Measurements from ENCODE around the gene UPB1.
A peak's percentile ranks its signal among the peaks of the same experiment; 100 is the strongest.

The UPB1 gene

DNA sequence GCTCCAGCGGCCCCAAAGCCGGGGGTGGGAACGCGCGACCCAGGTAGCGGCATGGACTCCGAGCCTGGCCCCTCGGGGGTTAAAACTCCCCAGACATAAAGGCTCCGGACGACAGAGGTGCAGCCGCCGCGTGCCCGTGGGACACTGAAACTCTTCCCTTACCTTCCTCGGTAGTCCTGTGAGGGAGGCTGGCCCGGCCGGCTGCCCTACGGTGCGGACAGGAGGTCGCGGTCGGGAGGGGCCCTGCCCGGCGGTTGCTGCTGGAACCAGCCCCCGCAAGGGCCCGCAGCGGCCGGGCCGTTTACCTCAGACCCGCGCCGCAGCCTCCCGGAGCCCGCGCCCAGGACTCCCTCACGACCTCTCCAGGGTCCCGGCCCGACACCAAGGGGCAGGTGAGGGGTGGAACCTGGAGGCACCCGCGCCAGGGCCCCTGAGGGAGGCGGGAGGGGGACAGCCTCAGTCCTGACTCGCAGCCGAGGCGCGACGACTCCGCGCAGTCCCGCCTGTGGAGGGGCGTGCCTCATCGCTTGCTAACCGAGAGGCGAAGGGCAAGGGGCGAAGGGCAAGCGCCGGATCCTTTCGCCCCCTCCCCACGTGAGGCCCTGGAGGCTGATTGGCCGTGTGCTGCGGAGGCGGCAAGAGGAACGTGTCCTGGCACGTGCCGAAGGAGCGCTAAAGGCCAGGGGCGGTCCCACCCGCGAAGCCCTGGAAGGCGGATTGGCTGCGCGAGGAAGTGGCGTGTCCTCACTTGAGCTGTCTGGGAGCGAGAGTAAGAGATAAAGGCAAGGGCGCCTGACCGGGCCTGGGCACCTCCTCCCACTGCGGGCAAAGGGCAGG, at the start of gene UPB1:
UPB1 (plus strand) TSS at position 805 of the 837 bp plus-strand sequence. CDS start 72 bp downstream, outside the sequence.
- DNase-seq = no peak

DNA sequence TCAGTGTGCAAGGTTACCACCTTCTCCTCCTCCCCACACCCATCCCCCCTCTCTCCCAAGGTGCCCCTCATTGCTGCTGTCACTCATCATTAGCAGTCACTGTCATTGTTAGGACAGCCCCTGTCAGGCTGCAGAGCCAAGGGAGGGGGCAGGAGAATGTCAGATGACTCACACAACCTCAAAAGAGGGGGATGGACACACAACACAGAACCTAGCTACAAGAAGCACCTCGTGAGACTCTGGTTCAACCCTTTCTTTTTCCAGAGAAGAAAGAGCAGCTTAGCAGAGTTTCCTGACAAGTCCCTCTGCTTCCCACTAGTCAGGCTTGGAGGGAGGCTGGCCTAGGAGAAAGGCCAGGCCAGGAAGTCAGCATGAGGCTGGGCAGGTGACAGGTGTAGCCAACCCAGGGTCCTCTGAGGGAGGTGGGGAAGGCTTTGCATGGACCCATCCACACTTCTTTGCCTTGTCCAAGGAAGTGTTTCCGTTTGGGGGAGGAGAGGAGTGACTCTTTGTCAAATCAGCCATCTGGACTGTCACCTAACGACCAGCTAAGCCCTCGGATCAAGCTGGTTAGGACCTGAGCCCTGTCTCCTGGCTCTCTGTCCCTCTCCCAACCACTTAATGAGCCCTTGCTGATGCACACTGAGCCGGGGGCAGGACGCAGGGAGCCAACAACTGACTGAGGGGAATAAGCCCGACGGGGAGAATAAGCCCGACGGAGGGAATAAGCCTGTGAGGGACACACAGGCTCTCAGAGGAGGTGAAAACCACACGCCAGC, 49.5 kb upstream of the UPB1 start:
- DNase-seq = no peak

GRCh38 chr22:24446260-24446611, 48.9 kb upstream of the UPB1 start:
- DNase-seq = no peak

- DNase-seq = no peak
Observed at GRCh38 chr22:24450610-24451009, 44.5 kb upstream of the UPB1 start.

DNA sequence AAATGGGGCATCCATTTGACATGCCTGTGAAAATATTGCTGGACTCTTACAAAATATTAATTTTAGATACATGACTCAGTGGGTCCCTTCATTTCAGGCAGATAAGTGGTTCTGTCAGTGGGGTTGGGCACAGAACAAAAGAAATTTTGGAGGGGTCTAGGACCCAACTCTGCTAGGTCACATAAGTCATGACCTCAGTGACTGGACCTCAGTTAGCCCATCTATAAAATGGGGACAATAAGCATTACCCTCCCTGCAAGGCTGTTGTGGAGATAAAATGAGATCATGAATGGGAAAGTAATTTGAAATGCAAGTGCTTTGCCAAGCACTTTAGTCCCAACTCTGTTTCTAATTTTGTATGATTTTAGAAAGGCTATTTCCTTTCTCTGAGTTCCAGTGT, 44.0 kb upstream of the UPB1 start:
- DNase-seq = no peak

GRCh38 chr22:24453853-24454252, 41.3 kb upstream of the UPB1 start:
- no peak for DNase-seq

- no peak for DNase-seq
Observed at GRCh38 chr22:24455039-24455438, 40.1 kb upstream of the UPB1 start.

- no peak for DNase-seq
Observed at GRCh38 chr22:24455751-24456426, 39.2 kb upstream of the UPB1 start.

DNA sequence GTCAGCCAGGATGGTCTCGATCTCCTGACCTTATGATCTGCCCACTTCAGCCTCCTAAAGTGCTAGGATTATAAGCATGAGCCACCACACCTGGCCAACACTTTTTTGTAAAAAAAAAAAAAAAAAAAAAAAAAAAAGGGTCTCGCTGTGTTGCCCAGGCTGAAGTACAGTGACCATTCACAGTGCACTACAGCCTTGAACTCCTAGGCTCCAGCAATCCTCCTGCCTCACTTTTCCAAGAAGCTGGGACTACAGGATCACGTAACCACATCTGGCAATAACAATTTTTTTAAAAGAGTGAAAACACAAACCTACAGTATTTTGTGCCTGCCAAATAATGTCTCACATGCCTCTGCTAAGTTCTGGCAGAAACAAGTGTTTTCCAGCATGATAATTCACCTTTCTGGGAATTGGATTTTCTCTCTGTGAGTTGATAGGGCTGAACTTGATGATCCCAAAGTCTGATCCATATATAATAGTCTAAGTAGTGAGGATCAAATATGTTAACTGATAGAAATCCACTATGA, 37.2 kb upstream of the UPB1 start:
- DNase-seq = no peak

GRCh38 chr22:24459911-24460310, 35.2 kb upstream of the UPB1 start:
- DNase-seq = no peak

- DNase-seq = peak; percentile 38
Observed at GRCh38 chr22:24460418-24461089, 34.6 kb upstream of the UPB1 start.

GRCh38 chr22:24463071-24463760, 31.9 kb upstream of the UPB1 start:
- no peak for DNase-seq

DNA sequence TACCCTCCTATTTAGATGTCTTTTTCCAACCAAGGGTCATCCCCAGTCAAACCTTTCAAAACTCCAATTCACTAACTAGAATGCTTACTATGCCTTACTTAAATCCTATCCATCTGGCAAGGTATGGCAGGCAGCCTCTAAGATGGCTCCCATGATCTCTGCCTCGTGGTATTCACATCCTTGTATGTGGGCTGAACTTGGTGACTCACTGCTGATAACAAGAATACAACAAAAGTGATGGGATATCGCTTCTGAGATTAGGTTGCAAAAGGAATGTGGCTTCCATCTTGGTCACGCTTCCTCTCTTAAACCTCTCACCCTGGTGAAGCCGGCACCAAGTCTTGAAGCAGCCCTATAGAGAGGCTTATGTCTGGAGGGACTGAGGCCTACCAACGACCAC, 29.6 kb upstream of the UPB1 start:
- no peak for DNase-seq

DNA sequence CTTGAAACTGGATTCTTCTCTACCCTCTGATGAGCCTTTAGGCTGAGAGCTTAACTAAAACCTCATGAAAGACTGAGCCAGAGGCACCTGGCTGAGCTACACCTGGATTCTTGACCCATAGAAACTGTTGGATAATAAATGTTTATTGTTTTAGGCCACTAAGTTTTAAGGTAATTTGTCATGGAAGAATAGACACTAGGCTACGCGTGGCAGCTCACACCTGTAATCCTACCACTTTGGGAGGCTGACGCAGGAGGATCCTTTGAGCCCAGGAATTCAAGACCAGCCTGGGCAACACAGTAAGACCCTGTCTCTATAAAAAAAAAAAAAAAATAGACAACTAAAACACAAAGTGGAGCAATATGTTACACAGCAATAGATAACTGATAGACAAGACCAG, 29.2 kb upstream of the UPB1 start:
- DNase-seq = no peak

DNA sequence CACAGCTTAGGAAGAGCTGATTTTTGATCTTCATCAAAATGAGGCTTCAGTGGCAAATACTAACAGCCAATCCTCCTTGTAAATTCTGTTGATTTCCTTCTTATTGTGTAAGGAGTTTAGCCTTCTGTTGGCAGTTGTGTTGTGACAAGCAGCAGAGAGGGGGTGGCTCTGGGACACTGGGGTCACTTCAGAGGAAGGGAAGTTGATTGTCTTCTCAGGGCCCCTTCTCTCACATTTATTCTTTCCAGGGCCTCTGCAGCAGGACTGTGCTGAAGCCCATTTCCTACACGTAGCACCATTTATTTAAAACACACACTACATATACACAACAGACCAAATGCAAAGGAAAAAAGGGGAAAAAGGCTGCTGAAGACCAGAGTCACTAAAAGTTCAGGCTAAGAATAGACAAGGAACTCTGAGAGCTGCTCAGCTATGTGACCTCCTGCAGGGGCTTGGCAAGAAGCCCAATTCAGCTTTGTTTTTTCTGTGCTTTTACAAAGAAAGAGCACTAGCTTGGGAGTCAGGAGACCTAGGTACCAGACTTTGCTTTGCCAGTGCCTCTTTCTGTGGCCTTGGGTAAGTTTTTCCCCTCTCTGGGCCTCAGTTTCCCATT, 28.3 kb upstream of the UPB1 start:
- no peak for DNase-seq

DNA sequence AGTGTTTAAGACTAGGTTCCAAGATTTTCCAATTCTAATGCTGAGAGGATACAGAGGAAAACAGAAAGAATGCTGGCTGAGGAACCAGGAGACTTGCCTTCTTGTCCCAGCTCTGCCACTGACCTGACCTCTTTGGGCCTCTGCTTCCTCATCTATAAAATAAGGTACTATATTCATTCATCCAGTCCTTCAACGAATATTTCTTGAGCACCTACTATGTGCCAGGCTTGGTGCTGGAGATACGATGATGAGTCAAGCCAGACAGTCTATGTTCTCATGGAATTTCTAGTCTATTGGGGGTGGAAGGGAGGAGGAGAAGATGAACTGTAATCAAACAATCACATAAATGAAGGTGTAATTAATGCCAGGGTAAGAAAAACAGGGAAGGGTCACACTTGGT, 27.8 kb upstream of the UPB1 start:
- no peak for DNase-seq

DNA sequence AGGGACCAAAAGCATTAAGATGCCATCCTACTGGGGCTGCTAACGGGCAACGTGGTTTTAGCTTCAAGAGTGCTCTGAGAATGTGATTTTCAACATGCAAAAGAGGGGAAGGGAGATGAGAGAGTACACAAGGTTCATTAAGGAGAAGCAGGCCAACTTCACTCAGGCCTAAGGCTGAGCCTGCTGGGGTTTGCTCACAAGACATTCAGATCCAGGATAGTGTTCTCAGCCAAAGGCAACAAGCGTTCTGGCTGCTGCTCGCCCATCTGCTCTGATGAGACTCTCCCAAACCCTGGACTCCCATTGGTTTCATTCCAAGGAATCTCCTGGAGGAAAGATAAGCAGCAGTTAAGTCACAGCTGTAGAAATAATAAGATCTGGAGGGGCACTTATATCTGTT, 23.6 kb upstream of the UPB1 start:
- DNase-seq = no peak

DNA sequence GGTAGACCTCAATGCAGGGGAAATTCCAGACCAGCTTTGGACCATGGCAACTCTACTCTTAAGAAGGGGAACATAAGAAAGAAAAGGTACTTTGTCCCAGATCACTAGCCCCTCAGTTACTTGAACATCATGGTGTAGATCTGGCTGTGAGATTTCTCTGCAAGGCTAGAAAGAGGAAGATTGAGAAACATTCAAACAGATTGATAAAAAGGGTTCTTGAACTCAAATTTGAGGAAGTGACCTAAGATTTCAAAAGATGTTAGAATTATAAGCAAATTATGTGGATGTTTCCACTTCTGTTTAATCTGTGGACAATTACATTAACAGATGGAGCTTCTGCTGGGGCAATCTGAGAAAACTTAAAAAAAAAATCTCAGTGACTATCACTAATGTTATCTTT, 21.8 kb upstream of the UPB1 start:
- DNase-seq = no peak

DNA sequence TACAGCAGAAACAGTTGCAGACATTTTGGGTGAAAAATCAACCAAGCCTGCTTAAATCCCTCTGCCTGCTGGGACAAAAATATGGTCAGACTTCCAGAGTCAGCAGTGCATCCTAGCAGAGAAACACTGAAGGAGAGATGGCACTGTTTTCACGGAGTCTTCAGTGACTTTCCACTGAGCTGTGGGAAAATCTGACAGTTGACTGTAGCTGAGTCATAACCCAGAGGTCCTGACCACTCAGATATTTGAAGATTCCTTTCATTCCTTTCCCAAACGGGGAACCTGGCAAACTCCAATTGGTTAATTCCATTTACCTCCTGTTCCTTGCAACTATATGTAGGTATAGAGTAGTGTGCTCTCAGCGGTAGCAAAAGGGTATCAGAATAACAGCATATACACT, 20.9 kb upstream of the UPB1 start:
- DNase-seq = no peak

DNA sequence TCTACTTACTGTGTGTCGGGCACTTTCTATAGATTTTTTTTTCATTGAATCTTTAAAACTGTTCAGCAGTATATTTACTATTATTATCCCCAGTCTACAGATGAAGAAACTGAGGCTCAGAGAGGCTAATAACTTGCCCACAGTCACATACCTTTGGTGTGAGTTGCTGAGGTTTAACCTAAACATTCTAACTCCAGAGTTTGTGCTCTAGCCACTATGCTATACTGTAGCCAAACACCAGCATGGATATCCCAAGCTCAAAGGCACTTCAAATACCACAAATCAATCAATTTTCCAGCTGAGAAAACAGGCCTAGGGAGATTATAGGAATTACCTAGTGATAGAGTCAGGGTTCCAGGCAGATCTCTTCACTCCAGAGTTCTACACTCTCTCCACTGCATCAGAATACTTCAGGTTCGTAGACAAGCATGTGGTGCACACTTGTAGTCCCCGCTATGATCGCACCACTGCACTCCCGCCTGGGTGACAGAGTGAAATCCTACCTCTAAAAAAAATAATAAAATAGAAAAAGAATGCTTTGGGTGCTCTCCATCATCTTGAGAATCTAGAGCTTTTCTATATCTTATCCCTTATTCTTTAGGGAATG, 20.4 kb upstream of the UPB1 start:
- DNase-seq = no peak

- DNase-seq = no peak
Observed at GRCh38 chr22:24481641-24482040, 13.5 kb upstream of the UPB1 start.
